IMR-90 (cell line): ENCODE data around the gene SEC16A.

Experiments
- MXI1 ChIP-seq: IDR thresholded peaks from 2 replicates; pipeline ENCODE4 v1.6.1; 2012; ENCODE audit warnings: low read depth, mild to moderate bottlenecking, low read length, moderate library complexity, borderline replicate concordance
- POLR2A ChIP-seq: IDR thresholded peaks from 2 replicates; pipeline ENCODE4 v1.6.1; 2012; ENCODE audit warnings: mild to moderate bottlenecking, low read depth, low read length
- RAD21 ChIP-seq: IDR thresholded peaks from 2 replicates; pipeline ENCODE4 v1.6.1; 2012; ENCODE audit warnings: low read length, improper control_type of control experiment
- TF ChIP-seq, protein P1 (sequence below): conservative IDR thresholded peaks from 2 replicates; pipeline ENCODE4 v1.5.1; 2012; ENCODE audit warnings: mild to moderate bottlenecking, low read depth, low read length, improper control_type of control experiment
- TF ChIP-seq, protein P2 (sequence below): fragments of 150-350 bp; IDR thresholded peaks from 2 replicates; pipeline ENCODE4 v1.6.1; 2016; ENCODE audit warnings: low read depth, mild to moderate bottlenecking, low read length, moderate library complexity, borderline replicate concordance

- TF ChIP-seq, protein P1, sequence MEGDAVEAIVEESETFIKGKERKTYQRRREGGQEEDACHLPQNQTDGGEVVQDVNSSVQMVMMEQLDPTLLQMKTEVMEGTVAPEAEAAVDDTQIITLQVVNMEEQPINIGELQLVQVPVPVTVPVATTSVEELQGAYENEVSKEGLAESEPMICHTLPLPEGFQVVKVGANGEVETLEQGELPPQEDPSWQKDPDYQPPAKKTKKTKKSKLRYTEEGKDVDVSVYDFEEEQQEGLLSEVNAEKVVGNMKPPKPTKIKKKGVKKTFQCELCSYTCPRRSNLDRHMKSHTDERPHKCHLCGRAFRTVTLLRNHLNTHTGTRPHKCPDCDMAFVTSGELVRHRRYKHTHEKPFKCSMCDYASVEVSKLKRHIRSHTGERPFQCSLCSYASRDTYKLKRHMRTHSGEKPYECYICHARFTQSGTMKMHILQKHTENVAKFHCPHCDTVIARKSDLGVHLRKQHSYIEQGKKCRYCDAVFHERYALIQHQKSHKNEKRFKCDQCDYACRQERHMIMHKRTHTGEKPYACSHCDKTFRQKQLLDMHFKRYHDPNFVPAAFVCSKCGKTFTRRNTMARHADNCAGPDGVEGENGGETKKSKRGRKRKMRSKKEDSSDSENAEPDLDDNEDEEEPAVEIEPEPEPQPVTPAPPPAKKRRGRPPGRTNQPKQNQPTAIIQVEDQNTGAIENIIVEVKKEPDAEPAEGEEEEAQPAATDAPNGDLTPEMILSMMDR: no peak
- TF ChIP-seq, protein P2, sequence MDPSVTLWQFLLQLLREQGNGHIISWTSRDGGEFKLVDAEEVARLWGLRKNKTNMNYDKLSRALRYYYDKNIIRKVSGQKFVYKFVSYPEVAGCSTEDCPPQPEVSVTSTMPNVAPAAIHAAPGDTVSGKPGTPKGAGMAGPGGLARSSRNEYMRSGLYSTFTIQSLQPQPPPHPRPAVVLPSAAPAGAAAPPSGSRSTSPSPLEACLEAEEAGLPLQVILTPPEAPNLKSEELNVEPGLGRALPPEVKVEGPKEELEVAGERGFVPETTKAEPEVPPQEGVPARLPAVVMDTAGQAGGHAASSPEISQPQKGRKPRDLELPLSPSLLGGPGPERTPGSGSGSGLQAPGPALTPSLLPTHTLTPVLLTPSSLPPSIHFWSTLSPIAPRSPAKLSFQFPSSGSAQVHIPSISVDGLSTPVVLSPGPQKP: no peak
- TF ChIP-seq POLR2A: no peak
- TF ChIP-seq RAD21: no peak
- TF ChIP-seq MXI1: no peak
Observed at GRCh38 chr9:136441681-136442245, 41.1 kb downstream of the SEC16A start.
